Neural progenitor cell (in vitro differentiated cells): ENCODE data around the gene AP4E1. TPM values are rescaled to one million over a fixed set of nuclear protein-coding genes. Genes with fewer than 3 reads are reported as not detected.
A peak's percentile ranks its signal among the peaks of the same experiment; 100 is the strongest.
"Not testable (repeated sequence)": the region's sequence is repeated elsewhere in the genome, so short reads cannot be mapped to it uniquely, and the experiment has no call there.

Experiments
- DNase-seq: peaks from one replicate; pipeline ENCODE4 v3.0.0-alpha.2; 2016; ENCODE audit warnings: low spot score
- H2AFZ ChIP-seq: fragments of 200-600 bp; sonication (generic); replicated peaks from 2 replicates; pipeline ENCODE4 v1.6.1; 2016; ENCODE audit warnings: antibody characterized with exemption
- H3F3A ChIP-seq: fragments of 200-600 bp; sonication (generic); 2 replicates; pipeline ENCODE4 v1.6.1; 2016; ENCODE audit warnings: antibody characterized with exemption, low read depth
- H3K27ac ChIP-seq: fragments of 200-600 bp; sonication (generic); 2 replicates; pipeline ENCODE4 v1.5.1; 2016; ENCODE audit warnings: mild to moderate bottlenecking
- H3K27me3 ChIP-seq: fragments of 200-600 bp; sonication (generic); 2 replicates; pipeline ENCODE4 v1.6.1; 2016; ENCODE audit warnings: mild to moderate bottlenecking, moderate library complexity
- H3K36me3 ChIP-seq: fragments of 200-600 bp; sonication (generic); 2 replicates; pipeline ENCODE4 v1.5.1; 2016
- H3K4me1 ChIP-seq: fragments of 200-600 bp; sonication (generic); 2 replicates; pipeline ENCODE4 v1.6.1; 2016; ENCODE audit warnings: mixed run types
- H3K4me2 ChIP-seq: fragments of 200-600 bp; sonication (generic); 2 replicates; pipeline ENCODE4 v1.6.1; 2016
- H3K4me3 ChIP-seq: fragments of 200-600 bp; sonication (generic); 2 replicates; pipeline ENCODE4 v1.5.1; 2016
- H3K79me2 ChIP-seq: fragments of 200-600 bp; sonication (generic); 2 replicates; pipeline ENCODE4 v1.6.1; 2016; ENCODE audit warnings: low read depth
- H3K9ac ChIP-seq: fragments of 200-600 bp; sonication (generic); 2 replicates; pipeline ENCODE4 v1.6.1; 2016
- H3K9me3 ChIP-seq: fragments of 200-600 bp; sonication (generic); 2 replicates; pipeline ENCODE4 v1.5.1; 2016; ENCODE audit warnings: low read depth
- H4K20me1 ChIP-seq: fragments of 200-600 bp; sonication (generic); 2 replicates; pipeline ENCODE4 v1.6.1; 2016; ENCODE audit warnings: low read depth
- H3K27ac Mint-ChIP-seq: 3 replicates; pipeline ENCODE4 v1.8.0; 2021; ENCODE audit warnings: mixed read lengths
- H3K27me3 Mint-ChIP-seq: 2 replicates; pipeline ENCODE4 v1.8.0; 2022; ENCODE audit warnings: low read depth, mild to moderate bottlenecking, inconsistent platforms, moderate library complexity, mixed read lengths; ENCODE audit not compliant: insufficient read depth
- H3K36me3 Mint-ChIP-seq: 3 replicates; pipeline ENCODE4 v1.8.0; 2021; ENCODE audit warnings: mixed read lengths
- H3K4me1 Mint-ChIP-seq: 3 replicates; pipeline ENCODE4 v1.8.0; 2021; ENCODE audit warnings: mixed read lengths
- H3K4me3 Mint-ChIP-seq: 3 replicates; pipeline ENCODE4 v1.8.0; 2021; ENCODE audit warnings: mild to moderate bottlenecking, moderate library complexity, mixed read lengths
- H3K9me3 Mint-ChIP-seq: 3 replicates; pipeline ENCODE4 v1.8.0; 2020; ENCODE audit warnings: mixed read lengths
- EZH2 ChIP-seq: fragments of 200-600 bp; sonication (generic); IDR thresholded peaks from 2 replicates; pipeline ENCODE4 v1.6.1; 2017; ENCODE audit warnings: antibody characterized with exemption, mild to moderate bottlenecking, moderate library complexity
- EZH2phosphoT487 ChIP-seq: fragments of 200-600 bp; sonication (generic); IDR thresholded peaks from 2 replicates; pipeline ENCODE4 v1.6.1; 2017; ENCODE audit warnings: antibody characterized with exemption
- total RNA-seq: library from RNA; depleted of rRNA; stranded (reverse); fragments of >200 nt; gene quantifications from 2 replicates; pipeline ENCODE4 v1.2.3, GENCODE V29; 2015; ENCODE audit warnings: low replicate concordance
- TF ChIP-seq, protein P1 (sequence below): fragments of 200-600 bp; sonication (generic); IDR thresholded peaks from 2 replicates; pipeline ENCODE4 v1.5.1; 2017; ENCODE audit warnings: antibody characterized with exemption, mild to moderate bottlenecking

AP4E1 gene
- total RNA-seq, 1 donor from 2014 or later = 14.0 TPM

DNA sequence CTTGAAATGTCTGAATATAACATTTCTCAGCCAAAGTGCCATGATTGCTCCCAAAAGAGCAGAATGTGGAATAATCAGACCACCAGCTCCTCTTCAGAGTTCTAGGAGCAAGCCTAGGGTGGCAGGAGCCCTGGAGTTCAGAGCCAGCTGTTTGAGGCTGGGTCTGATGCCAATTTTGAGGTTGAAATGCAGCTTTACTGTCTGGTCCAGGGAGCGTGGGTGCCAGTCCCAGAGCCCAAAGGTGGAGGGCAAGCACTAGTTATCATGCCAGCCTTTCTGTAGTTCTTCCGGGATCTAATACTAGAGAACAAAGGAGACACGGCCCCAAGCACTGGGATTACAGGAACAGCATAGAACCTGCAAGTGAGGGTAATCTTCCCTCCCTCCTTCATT lies 117.0 kb downstream of the AP4E1 start:
- H3K79me2 ChIP-seq = no peaks in the 10 kb centered on the region
- no peak overlapping the region for H2AFZ ChIP-seq
- no peak overlapping the region for H3K4me3 ChIP-seq
- no peak overlapping the region for H3K9ac ChIP-seq
- no peak for DNase-seq
- H3K4me1 ChIP-seq = no peaks in the 10 kb centered on the region
- no peaks in the 10 kb centered on the region for H3K36me3 ChIP-seq
- no peak overlapping the region for H3K4me2 ChIP-seq
- no peaks in the 10 kb centered on the region for H3K9me3 ChIP-seq
- H3K27ac Mint-ChIP-seq = no peak overlapping the region
- H3K36me3 Mint-ChIP-seq = no peaks in the 10 kb centered on the region
- no peaks in the 10 kb centered on the region for H3K27me3 Mint-ChIP-seq
- no peaks in the 10 kb centered on the region for H4K20me1 ChIP-seq
- no peak overlapping the region for H3K4me3 Mint-ChIP-seq
- no peaks in the 10 kb centered on the region for H3K4me1 Mint-ChIP-seq
- TF ChIP-seq EZH2 (no peak), EZH2phosphoT487 (no peak)
- TF ChIP-seq, protein P1, sequence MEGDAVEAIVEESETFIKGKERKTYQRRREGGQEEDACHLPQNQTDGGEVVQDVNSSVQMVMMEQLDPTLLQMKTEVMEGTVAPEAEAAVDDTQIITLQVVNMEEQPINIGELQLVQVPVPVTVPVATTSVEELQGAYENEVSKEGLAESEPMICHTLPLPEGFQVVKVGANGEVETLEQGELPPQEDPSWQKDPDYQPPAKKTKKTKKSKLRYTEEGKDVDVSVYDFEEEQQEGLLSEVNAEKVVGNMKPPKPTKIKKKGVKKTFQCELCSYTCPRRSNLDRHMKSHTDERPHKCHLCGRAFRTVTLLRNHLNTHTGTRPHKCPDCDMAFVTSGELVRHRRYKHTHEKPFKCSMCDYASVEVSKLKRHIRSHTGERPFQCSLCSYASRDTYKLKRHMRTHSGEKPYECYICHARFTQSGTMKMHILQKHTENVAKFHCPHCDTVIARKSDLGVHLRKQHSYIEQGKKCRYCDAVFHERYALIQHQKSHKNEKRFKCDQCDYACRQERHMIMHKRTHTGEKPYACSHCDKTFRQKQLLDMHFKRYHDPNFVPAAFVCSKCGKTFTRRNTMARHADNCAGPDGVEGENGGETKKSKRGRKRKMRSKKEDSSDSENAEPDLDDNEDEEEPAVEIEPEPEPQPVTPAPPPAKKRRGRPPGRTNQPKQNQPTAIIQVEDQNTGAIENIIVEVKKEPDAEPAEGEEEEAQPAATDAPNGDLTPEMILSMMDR = no peak
- no peak overlapping the region for H3K27ac ChIP-seq
- peaks cover 5% of the 10 kb centered on the region for H3K9me3 Mint-ChIP-seq
- H3F3A ChIP-seq = no peaks in the 10 kb centered on the region
- H3K27me3 ChIP-seq = no peaks in the 10 kb centered on the region

DNA sequence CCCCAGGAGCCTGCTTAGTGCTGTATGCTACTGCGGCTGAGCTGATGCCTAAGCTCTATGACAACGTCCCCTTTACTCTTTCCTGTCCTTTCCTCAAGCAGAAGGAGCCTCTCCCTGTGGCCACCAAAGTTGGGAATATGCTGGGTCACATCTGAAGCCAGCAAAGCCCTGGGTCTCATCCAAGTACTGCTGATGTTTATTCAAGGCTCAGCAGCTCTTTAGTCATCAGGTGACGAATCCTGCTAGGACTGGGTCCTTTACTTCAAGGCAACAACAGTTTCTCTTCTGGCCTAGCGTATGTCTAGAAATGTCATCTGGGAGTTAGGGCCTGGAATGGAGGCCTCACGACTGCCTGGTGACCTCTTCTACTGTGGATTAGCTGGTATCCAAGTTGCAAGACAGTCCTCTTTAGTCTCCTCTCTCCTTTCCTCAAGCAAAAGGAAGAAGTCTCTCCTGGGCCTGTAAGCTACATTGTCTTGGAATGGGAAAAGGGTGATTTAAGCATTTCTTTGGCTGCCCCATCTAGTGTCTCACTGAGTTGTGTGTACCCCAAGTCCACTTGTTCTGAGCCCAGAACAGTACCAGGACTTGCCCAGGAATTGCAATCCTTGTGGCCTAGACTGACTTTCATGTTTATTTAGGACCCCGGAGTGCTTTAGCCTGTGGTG lies 122.3 kb downstream of the AP4E1 start:
- peaks cover 5% of the 10 kb centered on the region for H3K9me3 Mint-ChIP-seq
- no peaks in the 10 kb centered on the region for H3K27me3 ChIP-seq
- H3K4me3 Mint-ChIP-seq = no peak overlapping the region
- TF ChIP-seq EZH2phosphoT487 = no peak
- TF ChIP-seq, protein P1 = no peak
- no peak for TF ChIP-seq EZH2
- H3K36me3 Mint-ChIP-seq = no peaks in the 10 kb centered on the region
- H2AFZ ChIP-seq = no peak overlapping the region
- no peaks in the 10 kb centered on the region for H3K36me3 ChIP-seq
- H3K4me1 ChIP-seq = no peaks in the 10 kb centered on the region
- H3K27ac Mint-ChIP-seq = no peak overlapping the region
- no peak overlapping the region for H3K4me2 ChIP-seq
- H3K27ac ChIP-seq = no peak overlapping the region
- H3K27me3 Mint-ChIP-seq = no peaks in the 10 kb centered on the region
- H4K20me1 ChIP-seq = no peaks in the 10 kb centered on the region
- H3F3A ChIP-seq = no peaks in the 10 kb centered on the region
- no peaks in the 10 kb centered on the region for H3K9me3 ChIP-seq
- no peaks in the 10 kb centered on the region for H3K79me2 ChIP-seq
- no peak for DNase-seq
- H3K4me1 Mint-ChIP-seq = no peaks in the 10 kb centered on the region
- no peak overlapping the region for H3K4me3 ChIP-seq
- H3K9ac ChIP-seq = no peak overlapping the region

DNA sequence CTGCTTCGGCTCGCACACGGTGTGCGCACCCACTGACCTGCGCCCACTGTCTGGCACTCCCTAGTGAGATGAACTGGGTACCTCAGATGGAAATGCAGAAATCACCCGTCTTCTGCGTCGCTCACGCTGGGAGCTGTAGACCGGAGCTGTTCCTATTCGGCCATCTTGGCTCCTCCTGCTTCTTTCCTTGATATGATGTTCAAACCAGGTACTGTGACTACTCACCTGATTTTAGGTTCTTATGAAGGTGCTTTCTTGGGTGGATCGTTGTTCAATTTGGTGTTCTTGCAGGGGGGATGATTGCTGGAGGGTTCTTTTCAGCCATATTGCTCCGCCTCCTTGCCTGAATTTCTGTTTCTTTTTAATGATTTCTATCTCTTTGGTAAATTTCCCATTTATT lies 129.0 kb downstream of the AP4E1 start:
- peak overlapping the region; percentile 30 for H3K4me3 ChIP-seq
- H3K4me3 Mint-ChIP-seq = peak overlapping the region; percentile 59
- DNase-seq, H3K27me3 ChIP-seq, H3K9me3 Mint-ChIP-seq, H3K36me3 ChIP-seq, H3K36me3 Mint-ChIP-seq, H3K4me1 Mint-ChIP-seq, H3K9me3 ChIP-seq, H3K4me1 ChIP-seq, H3K27ac ChIP-seq, H3K9ac ChIP-seq, H4K20me1 ChIP-seq, H3K27me3 Mint-ChIP-seq, H3F3A ChIP-seq: not testable (repeated sequence)
- H3K4me2 ChIP-seq = peak overlapping the region; percentile 64
- H2AFZ ChIP-seq = peak overlapping the region; percentile 88
- H3K27ac Mint-ChIP-seq = peak overlapping the region; percentile 87
- peaks cover 12% of the 10 kb centered on the region for H3K79me2 ChIP-seq

DNA sequence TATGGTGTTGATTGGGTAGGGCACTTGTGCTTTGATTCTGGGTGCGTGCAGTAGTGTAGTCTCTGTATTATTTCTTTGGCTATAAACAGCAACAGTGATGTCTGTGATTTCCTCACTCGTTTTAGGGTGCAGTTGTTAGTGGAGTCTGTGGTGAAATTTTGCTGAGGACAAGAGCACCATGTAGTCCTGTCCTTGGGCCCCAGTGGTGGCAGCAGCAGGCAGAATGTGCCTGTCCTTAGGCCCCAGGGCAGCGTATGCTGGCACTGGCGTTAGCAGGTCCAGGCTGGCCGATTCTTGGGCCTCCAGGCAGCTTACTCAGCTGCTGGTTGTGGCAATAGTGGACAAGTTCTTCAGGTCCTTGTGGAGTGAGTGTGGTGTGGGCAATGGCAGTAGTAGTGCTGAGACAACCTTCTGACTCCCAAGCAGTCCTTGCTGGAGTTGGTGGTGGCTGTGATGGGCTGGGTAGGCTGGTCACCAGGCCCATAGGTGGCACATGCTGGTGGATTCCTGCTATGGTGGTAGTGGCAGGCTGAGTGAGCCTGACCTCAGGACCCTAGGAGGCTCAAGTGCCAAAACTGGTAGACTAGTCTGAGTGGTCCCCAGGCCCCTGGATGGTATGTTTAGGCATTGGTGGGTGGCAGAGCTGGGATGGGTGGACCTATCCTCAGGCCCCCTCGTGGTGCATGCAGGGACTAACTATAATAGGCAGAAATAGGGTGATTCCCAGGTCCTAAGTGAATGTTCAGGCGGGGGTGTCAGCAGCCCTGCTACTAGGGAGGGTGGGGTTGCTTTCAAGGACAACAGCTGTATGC lies 129.9 kb downstream of the AP4E1 start:
- peak overlapping the region; percentile 64 for H3K4me2 ChIP-seq
- H3K4me3 Mint-ChIP-seq = no peak overlapping the region

More for the DNA sequence above, 129.9 kb downstream of the AP4E1 start:
- Histone ChIP-seq H4K20me1 (no peaks in the 10 kb centered on the region), H3K27me3 (no peaks in the 10 kb centered on the region), H3K27ac (no peak overlapping the region), H3K4me3 (peak overlapping the region; percentile 30), H3F3A (no peaks in the 10 kb centered on the region), H3K79me2 (peaks cover 12% of the 10 kb centered on the region), H3K9ac (no peak overlapping the region), H3K4me1 (peaks cover 8% of the 10 kb centered on the region), H3K36me3 (no peaks in the 10 kb centered on the region), H3K9me3 (no peaks in the 10 kb centered on the region), H2AFZ (no peak overlapping the region)
- DNase-seq = no peak
- TF ChIP-seq EZH2phosphoT487 (no peak), EZH2 (no peak)
- TF ChIP-seq, protein P1 = no peak
- peaks cover 9% of the 10 kb centered on the region for H3K4me1 Mint-ChIP-seq
- H3K36me3 Mint-ChIP-seq = peaks cover 8% of the 10 kb centered on the region
- H3K27ac Mint-ChIP-seq = peak overlapping the region; percentile 87
- peaks cover 5% of the 10 kb centered on the region for H3K9me3 Mint-ChIP-seq
- H3K27me3 Mint-ChIP-seq = no peaks in the 10 kb centered on the region
